ENCODE data around the gene ITGB5. TPM values are rescaled to one million over a fixed set of nuclear protein-coding genes. Genes with fewer than 3 reads are reported as not detected.

Gene ITGB5
- polyA plus RNA-seq, 1 experiment, result 393 TPM

GRCh38 chr3:124928333-124929202, 41.4 kb upstream of the ITGB5 start:
- no peak for DNase-seq (ENCODE audit: low read depth)
- no peaks in the 10 kb centered on the region for H3K27me3 ChIP-seq (ENCODE audit: control insufficient read depth, insufficient read depth, low read length)
- TF ChIP-seq CTCF (IDR thresholded peaks at IDR 0.05; ENCODE audit: insufficient read depth, low read depth, low read length), result peak; percentile 76
- CTCF ChIA-PET, result interaction anchor here (0.5 to 2.9 kb wide), 16 partner anchors 8 to 657 kb away, joined by 3 to 24 read pairs (median 6); no protein-coding TSS in a partner anchor
- H3K4me3 ChIP-seq (ENCODE audit: low read depth, low read length), result no peak overlapping the region
- POLR2A ChIA-PET, result no interaction called here
- H3K36me3 ChIP-seq (ENCODE audit: control insufficient read depth, insufficient read depth, low read length), result no peaks in the 10 kb centered on the region

- H3K36me3 ChIP-seq (ENCODE audit: control insufficient read depth, insufficient read depth, low read length), result no peaks in the 10 kb centered on the region
- CTCF ChIA-PET, result interaction anchor here (0.9 to 2.9 kb wide), 11 partner anchors 9 to 658 kb away, joined by 3 to 24 read pairs (median 6); no protein-coding TSS in a partner anchor
- POLR2A ChIA-PET, result no interaction called here
- no peaks in the 10 kb centered on the region for H3K27me3 ChIP-seq (ENCODE audit: control insufficient read depth, insufficient read depth, low read length)
- no peak for TF ChIP-seq CTCF (IDR thresholded peaks at IDR 0.05; ENCODE audit: insufficient read depth, low read depth, low read length)
- no peak overlapping the region for H3K4me3 ChIP-seq (ENCODE audit: low read depth, low read length)
- no peak for DNase-seq (ENCODE audit: low read depth)
Measured at GRCh38 chr3:124927574-124928045, 40.4 kb upstream of the ITGB5 start.

- ChIA-PET POLR2A (no interaction called here), CTCF (interaction anchor here (0.6 to 2.9 kb wide), 7 partner anchors 7 to 659 kb away, joined by 3 to 24 read pairs (median 6); no protein-coding TSS in a partner anchor)
- no peak for TF ChIP-seq CTCF (IDR thresholded peaks at IDR 0.05; ENCODE audit: insufficient read depth, low read depth, low read length)
- no peak for DNase-seq (ENCODE audit: low read depth)
- H3K4me3 ChIP-seq (ENCODE audit: low read depth, low read length), result no peak overlapping the region
- H3K36me3 ChIP-seq (ENCODE audit: control insufficient read depth, insufficient read depth, low read length), result no peaks in the 10 kb centered on the region
- no peaks in the 10 kb centered on the region for H3K27me3 ChIP-seq (ENCODE audit: control insufficient read depth, insufficient read depth, low read length)
Measured at GRCh38 chr3:124926426-124927101, 39.4 kb upstream of the ITGB5 start.

GRCh38 chr3:124924741-124925140, 37.6 kb upstream of the ITGB5 start:
- TF ChIP-seq CTCF (IDR thresholded peaks at IDR 0.05; ENCODE audit: insufficient read depth, low read depth, low read length), result no peak
- ChIA-PET POLR2A (no interaction called here), CTCF (interaction anchor here (0.7 to 1.8 kb wide), 5 partner anchors 10 to 654 kb away, joined by 3 to 5 read pairs (median 4); no protein-coding TSS in a partner anchor)
- no peak for DNase-seq (ENCODE audit: low read depth)
- Histone ChIP-seq H3K36me3 (ENCODE audit: control insufficient read depth, insufficient read depth, low read length) (no peaks in the 10 kb centered on the region), H3K4me3 (ENCODE audit: low read depth, low read length) (no peak overlapping the region), H3K27me3 (ENCODE audit: control insufficient read depth, insufficient read depth, low read length) (no peaks in the 10 kb centered on the region)

- no peak for DNase-seq (ENCODE audit: low read depth)
- no peaks in the 10 kb centered on the region for H3K36me3 ChIP-seq (ENCODE audit: control insufficient read depth, insufficient read depth, low read length)
- TF ChIP-seq CTCF (IDR thresholded peaks at IDR 0.05; ENCODE audit: insufficient read depth, low read depth, low read length), result peak; percentile 27; the same call in 1 of the 2 replicates
- ChIA-PET CTCF (interaction anchor here (1.1 to 1.8 kb wide), 3 partner anchors 12 to 163 kb away, joined by 3 to 5 read pairs (median 3); no protein-coding TSS in a partner anchor), POLR2A (no interaction called here)
- no peak overlapping the region for H3K4me3 ChIP-seq (ENCODE audit: low read depth, low read length)
- no peaks in the 10 kb centered on the region for H3K27me3 ChIP-seq (ENCODE audit: control insufficient read depth, insufficient read depth, low read length)
Measured at GRCh38 chr3:124923833-124924232, 36.7 kb upstream of the ITGB5 start.
